ENCODE measurements around the gene FAM13C. TPM values are rescaled to one million over a fixed set of nuclear protein-coding genes. Genes with fewer than 3 reads are reported as not detected.

The FAM13C gene
- total and polyA plus RNA-seq, 2 of the 13 experiments (the other 11 are each of a cell fraction or from before 2014, with no cell fraction given): 0.07 to 0.26 TPM

DNA sequence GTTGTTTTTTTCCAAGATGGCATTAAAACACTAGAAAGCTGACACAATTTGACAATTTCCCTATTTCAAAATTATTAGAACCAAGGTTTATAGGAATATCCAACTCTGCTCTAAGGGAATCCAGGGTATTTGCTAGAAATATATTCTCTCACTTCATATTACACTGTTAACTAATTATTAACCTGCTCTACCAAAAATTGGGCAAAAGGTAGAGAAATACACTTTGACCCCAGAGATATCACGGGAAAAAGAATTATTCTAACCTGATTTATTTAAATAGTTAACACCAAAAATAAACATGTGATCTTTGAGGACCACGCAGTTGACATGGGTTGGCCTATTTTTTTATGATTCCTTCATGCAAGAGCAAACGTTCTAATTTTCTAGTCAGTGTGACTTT, 21.6 kb upstream of the FAM13C start:
- no peaks in the 10 kb centered on the region for H3K9me3 ChIP-seq (ENCODE audit: low read length)
- no peak for ATAC-seq
- H4K20me1 ChIP-seq (ENCODE audit: insufficient read depth, low read length): no peaks in the 10 kb centered on the region
- no peak for DNase-seq (ENCODE audit: low spot score)
- BruUV-seq (replicated peaks): no TSS peak
- no peak overlapping the region for H2AFZ ChIP-seq (ENCODE audit: low read length)
- in situ Hi-C loops (cut with HindIII; ENCODE audit: extremely low pct_ligation_motif_present, low pct_unique_long_range_greater_than_20kb): no loop called here
- CTCF ChIA-PET (ENCODE audit: low intra/inter-chr PET ratio, low total read pairs): no interaction called here
- H3K27me3 ChIP-seq (ENCODE audit: control insufficient read depth in 1 of 2, insufficient read depth in 2 of 2, low read length in 2 of 2): peaks cover 0 to 4% of the 10 kb centered on the region in 2 experiments; a peak in 1 of 5 replicates
- intact Hi-C loops (cut with micrococcal nuclease; ENCODE audit: unreplicated experiment): loop anchor here (5.0 kb wide), 1 partner anchor 1507 kb away; no protein-coding TSS in a partner anchor
- H3K79me2 ChIP-seq (ENCODE audit: insufficient read depth, low read length): no peaks in the 10 kb centered on the region
- under 1% methylated on average over 3 of the region's 3 CpGs for WGBS (ENCODE audit: low lambda C conversion rate)
- TF ChIP-seq ZNF678 (CRISPR knock-in tag; IDR thresholded peaks at IDR 0.05): no peak
- H3K4me2 ChIP-seq (ENCODE audit: low read depth, low read length): no peak overlapping the region
- H3K27ac ChIP-seq (ENCODE audit: extremely low read length, insufficient read depth, low read length): no peak overlapping the region
- FAIRE-seq: no peak
- POLR2A ChIA-PET: no interaction called here
- no peaks in the 10 kb centered on the region for H3K36me3 ChIP-seq (replicated peaks in 1 of 2; ENCODE audit: control insufficient read depth in 1 of 2, insufficient read depth in 2 of 2, low read length in 2 of 2)
- no peak overlapping the region for H3K4me3 ChIP-seq (replicated peaks in 1 of 3; ENCODE audit: insufficient read depth in 1 of 3, low read depth in 2 of 3, low read length in 3 of 3)
- H3K4me1 ChIP-seq (ENCODE audit: insufficient read depth, low read length): no peaks in the 10 kb centered on the region
- no peak overlapping the region for H3K9ac ChIP-seq (ENCODE audit: insufficient read depth, low read depth, low read length)

DNA sequence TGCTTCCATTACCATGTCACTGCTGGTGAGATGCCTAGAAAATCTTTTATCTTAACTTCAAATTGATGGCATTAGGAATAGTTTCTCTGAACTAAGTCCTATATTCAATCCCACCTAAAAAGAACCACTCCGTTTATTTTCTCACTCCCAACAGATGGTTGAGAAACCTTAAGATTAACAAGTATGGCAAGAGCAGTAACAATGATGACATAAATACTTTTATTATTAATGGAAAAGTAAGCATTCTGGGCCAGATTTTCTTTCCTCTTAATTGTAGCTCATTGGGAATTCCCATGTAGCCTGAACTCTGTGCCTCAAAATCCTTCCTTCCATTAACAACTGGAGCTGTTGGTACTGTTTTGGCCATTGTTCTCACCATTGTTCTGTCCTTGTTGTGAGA, 21.1 kb upstream of the FAM13C start:
- intact Hi-C loops (cut with micrococcal nuclease; ENCODE audit: unreplicated experiment) (loop anchor here (5.0 kb wide), 1 partner anchor 1506 kb away; no protein-coding TSS in a partner anchor), in situ Hi-C loops (cut with HindIII; ENCODE audit: extremely low pct_ligation_motif_present, low pct_unique_long_range_greater_than_20kb) (no loop called here)
- FAIRE-seq: no peak
- no peak for DNase-seq (ENCODE audit: low spot score)
- ChIA-PET POLR2A (no interaction called here), CTCF (ENCODE audit: low intra/inter-chr PET ratio, low total read pairs) (no interaction called here)
- H4K20me1 ChIP-seq (ENCODE audit: insufficient read depth, low read length): no peaks in the 10 kb centered on the region
- BruUV-seq (replicated peaks): no TSS peak
- no peaks in the 10 kb centered on the region for H3K9me3 ChIP-seq (ENCODE audit: low read length)
- no peak overlapping the region for H3K9ac ChIP-seq (ENCODE audit: insufficient read depth, low read depth, low read length)
- H3K4me3 ChIP-seq (replicated peaks in 1 of 3; ENCODE audit: insufficient read depth in 1 of 3, low read depth in 2 of 3, low read length in 3 of 3): no peak overlapping the region
- no peak for ATAC-seq
- no peaks in the 10 kb centered on the region for H3K79me2 ChIP-seq (ENCODE audit: insufficient read depth, low read length)
- H3K27ac ChIP-seq (ENCODE audit: extremely low read length, insufficient read depth, low read length): no peak overlapping the region
- no peak overlapping the region for H2AFZ ChIP-seq (ENCODE audit: low read length)
- WGBS (ENCODE audit: low lambda C conversion rate): 40% methylated on average over 1 of the region's 1 CpG
- no peaks in the 10 kb centered on the region for H3K36me3 ChIP-seq (replicated peaks in 1 of 2; ENCODE audit: control insufficient read depth in 1 of 2, insufficient read depth in 2 of 2, low read length in 2 of 2)
- H3K4me1 ChIP-seq (ENCODE audit: insufficient read depth, low read length): no peaks in the 10 kb centered on the region
- H3K4me2 ChIP-seq (ENCODE audit: low read depth, low read length): no peak overlapping the region
- H3K27me3 ChIP-seq (ENCODE audit: control insufficient read depth in 1 of 2, insufficient read depth in 2 of 2, low read length in 2 of 2): peaks cover 0 to 4% of the 10 kb centered on the region in 2 experiments; a peak in 1 of 5 replicates
- TF ChIP-seq ZNF367 (CRISPR knock-in tag; IDR thresholded peaks at IDR 0.05; ENCODE audit: borderline replicate concordance) (no peak), MTA1 (CRISPR knock-in tag; IDR thresholded peaks at IDR 0.05; ENCODE audit: borderline replicate concordance) (no peak), REL (CRISPR knock-in tag; conservative IDR thresholded peaks at IDR 0.05) (no peak), ZKSCAN5 (CRISPR knock-in tag; IDR thresholded peaks at IDR 0.05) (no peak), MBD4 (IDR thresholded peaks at IDR 0.05; ENCODE audit: borderline replicate concordance, low read length) (no peak), GPN1 (CRISPR knock-in tag; IDR thresholded peaks at IDR 0.05; ENCODE audit: borderline replicate concordance) (no peak), KLF9 (CRISPR knock-in tag; IDR thresholded peaks at IDR 0.05; ENCODE audit: low read depth) (no peak), SRSF4 (IDR thresholded peaks at IDR 0.05; ENCODE audit: low read depth, low read length, poor library complexity, severe bottlenecking) (no peak), CEBPB (IDR thresholded peaks at IDR 0.05; ENCODE audit: borderline replicate concordance, low read depth, low read length) (no peak), JUN (CRISPR knock-in tag; IDR thresholded peaks at IDR 0.05) (no peak), BRCA1 (CRISPR knock-in tag; IDR thresholded peaks at IDR 0.05) (no peak), ARNTL (CRISPR knock-in tag; IDR thresholded peaks at IDR 0.05) (no peak), SALL1 (CRISPR knock-in tag; IDR thresholded peaks at IDR 0.05) (no peak)
- TF ChIP-seq, protein P1, sequence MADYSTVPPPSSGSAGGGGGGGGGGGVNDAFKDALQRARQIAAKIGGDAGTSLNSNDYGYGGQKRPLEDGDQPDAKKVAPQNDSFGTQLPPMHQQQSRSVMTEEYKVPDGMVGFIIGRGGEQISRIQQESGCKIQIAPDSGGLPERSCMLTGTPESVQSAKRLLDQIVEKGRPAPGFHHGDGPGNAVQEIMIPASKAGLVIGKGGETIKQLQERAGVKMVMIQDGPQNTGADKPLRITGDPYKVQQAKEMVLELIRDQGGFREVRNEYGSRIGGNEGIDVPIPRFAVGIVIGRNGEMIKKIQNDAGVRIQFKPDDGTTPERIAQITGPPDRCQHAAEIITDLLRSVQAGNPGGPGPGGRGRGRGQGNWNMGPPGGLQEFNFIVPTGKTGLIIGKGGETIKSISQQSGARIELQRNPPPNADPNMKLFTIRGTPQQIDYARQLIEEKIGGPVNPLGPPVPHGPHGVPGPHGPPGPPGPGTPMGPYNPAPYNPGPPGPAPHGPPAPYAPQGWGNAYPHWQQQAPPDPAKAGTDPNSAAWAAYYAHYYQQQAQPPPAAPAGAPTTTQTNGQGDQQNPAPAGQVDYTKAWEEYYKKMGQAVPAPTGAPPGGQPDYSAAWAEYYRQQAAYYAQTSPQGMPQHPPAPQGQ (CRISPR knock-in tag; IDR thresholded peaks at IDR 0.05; ENCODE audit: borderline replicate concordance): no peak
- TF ChIP-seq, protein P2, sequence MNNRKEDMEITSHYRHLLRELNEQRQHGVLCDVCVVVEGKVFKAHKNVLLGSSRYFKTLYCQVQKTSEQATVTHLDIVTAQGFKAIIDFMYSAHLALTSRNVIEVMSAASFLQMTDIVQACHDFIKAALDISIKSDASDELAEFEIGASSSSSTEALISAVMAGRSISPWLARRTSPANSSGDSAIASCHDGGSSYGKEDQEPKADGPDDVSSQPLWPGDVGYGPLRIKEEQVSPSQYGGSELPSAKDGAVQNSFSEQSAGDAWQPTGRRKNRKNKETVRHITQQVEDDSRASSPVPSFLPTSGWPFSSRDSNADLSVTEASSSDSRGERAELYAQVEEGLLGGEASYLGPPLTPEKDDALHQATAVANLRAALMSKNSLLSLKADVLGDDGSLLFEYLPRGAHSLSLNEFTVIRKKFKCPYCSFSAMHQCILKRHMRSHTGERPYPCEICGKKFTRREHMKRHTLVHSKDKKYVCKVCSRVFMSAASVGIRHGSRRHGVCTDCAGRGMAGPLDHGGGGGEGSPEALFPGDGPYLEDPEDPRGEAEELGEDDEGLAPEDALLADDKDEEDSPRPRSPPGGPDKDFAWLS (CRISPR knock-in tag; IDR thresholded peaks at IDR 0.05; ENCODE audit: borderline replicate concordance): no peak

Data from HepG2 (cell line).